GM18517 (cell line): ENCODE data around the gene PCCA.
"Not testable (repeated sequence)": the region's sequence is repeated elsewhere in the genome, so short reads cannot be mapped to it uniquely, and the experiment has no call there.

Experiments
- ATAC-seq: cut with Tn5 transposase; IDR thresholded peaks from one replicate; pipeline ENCODE4 v1.9.1; 2021; ENCODE audit warnings: mild to moderate bottlenecking, moderate library complexity; ENCODE audit not compliant: unreplicated experiment

Gene PCCA

DNA sequence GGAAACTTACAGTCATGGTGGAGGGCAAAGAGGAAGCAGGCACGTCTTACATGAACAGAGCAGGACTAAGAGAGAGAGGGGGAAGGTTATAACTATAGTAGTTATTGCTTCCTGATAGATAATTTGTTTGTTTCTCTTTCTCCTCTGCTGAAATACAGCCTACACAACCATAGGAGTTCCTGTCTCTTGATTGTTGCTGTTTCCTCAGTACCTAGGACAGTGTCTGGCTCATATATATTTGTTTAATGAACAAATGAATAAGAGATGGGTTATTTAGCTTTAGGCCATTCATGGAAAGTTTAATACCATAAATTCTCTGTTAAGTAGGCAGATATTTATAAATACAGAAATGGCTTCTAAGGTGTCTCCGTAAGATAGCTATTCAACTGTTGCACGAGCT is 95.2 kb downstream of the PCCA start:
- ATAC-seq = no peak

- no peak for ATAC-seq
Observed at GRCh38 chr13:100195568-100195967, 106.7 kb downstream of the PCCA start.

- no peak for ATAC-seq
Observed at GRCh38 chr13:100196375-100196774, 107.5 kb downstream of the PCCA start.

DNA sequence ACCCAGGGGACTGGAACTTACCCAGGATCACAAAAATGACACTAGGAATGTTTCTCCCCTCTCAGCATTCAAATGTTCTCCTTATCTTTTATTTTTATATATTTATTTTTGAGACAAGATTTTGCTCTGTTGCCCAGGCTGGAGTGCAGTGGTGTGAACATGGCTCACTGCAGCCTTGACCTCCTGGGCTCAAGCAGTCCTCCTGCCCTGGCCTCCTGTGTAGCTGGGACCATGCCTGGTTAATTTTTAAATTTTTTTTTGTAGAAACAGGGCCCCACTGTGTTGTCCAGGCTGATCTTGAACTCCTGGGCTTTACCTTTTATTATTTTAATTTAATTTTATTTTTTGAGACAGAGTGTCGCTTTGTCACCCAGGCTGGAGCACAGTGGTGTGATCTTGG is 108.2 kb downstream of the PCCA start:
- ATAC-seq = no peak

- no peak for ATAC-seq
Observed at GRCh38 chr13:100197591-100198365, 108.9 kb downstream of the PCCA start.

- no peak for ATAC-seq
Observed at GRCh38 chr13:100203696-100204367, 114.9 kb downstream of the PCCA start.

DNA sequence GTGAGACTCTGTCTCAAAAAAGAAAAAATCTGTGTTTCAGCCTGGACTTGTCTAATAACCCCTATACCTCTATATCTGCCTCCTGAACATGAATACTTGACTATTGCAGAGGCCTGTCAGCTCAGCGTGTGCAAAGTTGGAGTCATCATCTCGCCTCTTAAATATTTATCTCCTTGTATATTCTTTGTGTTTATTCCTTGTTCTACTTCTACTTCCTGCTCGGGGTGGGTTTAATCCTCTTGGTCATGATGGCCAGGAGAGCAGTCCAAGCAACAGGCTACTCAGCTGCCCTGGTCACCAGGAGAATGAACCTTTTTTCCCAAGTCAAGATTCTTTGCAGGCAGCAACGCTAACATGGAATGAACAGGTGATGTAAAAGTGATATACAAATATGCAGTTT is 119.1 kb downstream of the PCCA start:
- no peak for ATAC-seq

DNA sequence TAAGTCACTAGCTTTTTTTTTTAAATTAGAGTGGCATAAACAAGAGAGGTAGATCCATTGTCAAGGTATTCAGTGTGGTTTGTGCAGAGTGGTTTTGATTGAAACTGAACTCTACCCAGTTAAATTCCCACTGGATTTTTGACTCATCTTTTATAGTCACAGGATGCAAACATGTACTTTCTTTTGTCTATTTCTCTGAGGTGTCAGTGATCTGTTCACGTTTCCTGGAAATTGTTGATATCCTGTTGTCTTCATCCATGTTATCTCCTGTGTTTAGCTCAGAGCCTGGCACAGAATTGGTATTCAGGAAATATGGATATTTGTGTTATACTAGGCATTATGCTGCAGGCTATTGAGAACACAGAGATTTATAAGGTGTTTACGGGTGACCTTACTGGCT is 119.7 kb downstream of the PCCA start:
- ATAC-seq = no peak

GRCh38 chr13:100209857-100210825 is 121.2 kb downstream of the PCCA start:
- ATAC-seq = no peak

GRCh38 chr13:100211016-100211710 is 122.3 kb downstream of the PCCA start:
- ATAC-seq = no peak

DNA sequence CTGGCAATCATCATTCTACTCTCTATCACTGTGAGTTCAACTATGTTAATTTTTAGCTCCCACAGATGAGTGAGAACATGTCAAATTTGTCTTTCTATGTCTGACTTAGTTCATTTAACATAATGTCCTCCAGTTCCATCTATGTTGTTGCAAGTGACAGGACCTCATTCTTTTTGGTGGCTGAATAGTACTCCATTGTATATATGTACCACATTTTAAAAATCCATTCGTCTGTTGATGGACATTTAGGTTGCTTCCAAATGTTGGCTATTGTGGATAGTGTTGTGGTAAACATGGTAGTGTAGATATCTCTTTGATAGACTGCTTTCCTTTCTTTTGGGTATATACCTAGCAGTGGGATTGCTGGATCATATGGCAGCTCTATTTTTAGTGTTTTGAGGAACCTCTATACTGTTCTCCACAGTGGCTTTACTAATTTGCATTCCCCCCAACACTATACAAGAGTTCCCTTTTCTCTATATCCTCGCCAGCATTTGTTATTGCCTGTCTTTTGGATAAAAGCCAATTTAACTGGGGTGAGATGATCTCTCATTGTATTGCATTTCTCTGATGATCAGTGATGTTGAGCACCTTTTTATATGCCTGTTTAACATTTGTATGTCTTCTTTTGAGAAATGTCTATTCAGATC is 124.1 kb downstream of the PCCA start:
- no peak for ATAC-seq

- no peak for ATAC-seq
Observed at GRCh38 chr13:100213576-100213975, 124.7 kb downstream of the PCCA start.

- ATAC-seq = no peak
Observed at GRCh38 chr13:100214886-100215285, 126.0 kb downstream of the PCCA start.

GRCh38 chr13:100221166-100221565 is 132.3 kb downstream of the PCCA start:
- no peak for ATAC-seq

DNA sequence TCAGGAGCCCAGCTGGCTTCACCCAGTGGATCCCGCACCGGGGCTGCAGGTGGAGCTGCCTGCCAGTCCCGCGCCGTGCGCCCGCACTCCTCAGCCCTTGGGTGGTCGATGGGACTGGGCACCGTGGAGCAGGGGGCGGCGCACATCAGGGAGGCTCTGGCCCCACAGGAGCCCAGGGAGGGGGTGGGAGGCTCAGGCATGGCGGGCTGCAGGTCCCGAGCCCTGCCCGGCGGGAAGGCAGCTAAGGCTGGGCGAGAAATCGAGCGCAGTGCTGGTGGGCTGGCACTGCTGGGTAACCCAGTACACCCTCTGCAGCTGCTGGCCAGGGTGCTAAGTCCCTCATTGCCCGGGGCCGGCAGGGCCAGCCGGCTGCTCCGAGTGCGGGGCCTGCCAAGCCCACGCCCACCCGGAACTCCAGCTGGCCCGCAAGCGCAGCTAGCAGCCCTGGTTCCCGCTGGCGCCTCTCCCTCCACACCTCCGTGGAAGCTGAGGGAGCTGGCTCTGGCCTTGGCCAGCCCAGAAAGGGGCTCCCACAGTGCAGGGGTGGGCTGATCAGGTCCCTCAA is 135.2 kb downstream of the PCCA start:
- ATAC-seq = not testable (repeated sequence)

- no peak for ATAC-seq
Observed at GRCh38 chr13:100229603-100230002, 140.7 kb downstream of the PCCA start.

DNA sequence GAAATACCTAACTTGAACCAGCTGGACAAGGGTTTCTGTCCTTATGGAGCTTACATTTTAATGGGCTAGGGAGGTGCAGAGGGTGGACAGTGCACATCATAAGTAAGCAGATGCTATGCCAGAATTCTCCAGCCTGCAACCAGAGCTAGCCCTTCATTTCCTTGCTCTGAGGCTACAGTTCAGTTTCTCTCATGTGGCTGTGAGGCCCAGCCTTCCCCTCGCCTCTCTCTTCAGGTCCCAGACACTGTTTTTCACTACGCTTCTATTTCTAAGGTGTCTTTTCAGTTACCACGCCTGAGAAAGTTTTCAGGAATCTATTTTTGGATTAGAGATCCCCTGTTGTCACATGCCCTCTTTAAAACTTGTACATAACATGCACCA is 141.9 kb downstream of the PCCA start:
- ATAC-seq = no peak

DNA sequence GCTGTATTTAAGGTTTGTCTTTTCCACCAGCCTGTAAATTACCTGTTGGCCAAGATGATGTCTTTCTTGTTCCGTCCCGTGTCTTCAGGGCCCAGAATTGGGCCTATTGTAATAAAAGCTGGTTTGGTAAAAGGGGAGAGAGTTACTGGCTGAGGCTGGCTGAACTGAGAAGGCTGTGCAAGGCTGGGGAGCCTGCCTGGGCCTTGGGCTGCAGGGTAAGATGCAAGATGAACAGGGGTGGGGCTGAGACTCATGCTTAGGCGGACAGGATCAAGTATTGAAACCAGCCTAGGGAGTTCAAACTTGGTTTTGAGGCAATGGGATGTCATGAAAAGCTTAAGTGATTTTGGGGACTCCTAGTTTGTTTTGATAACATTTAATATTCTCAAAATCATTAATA is 142.3 kb downstream of the PCCA start:
- ATAC-seq = no peak

GRCh38 chr13:100234006-100234405 is 145.1 kb downstream of the PCCA start:
- no peak for ATAC-seq

- no peak for ATAC-seq
Observed at GRCh38 chr13:100234524-100235136, 145.7 kb downstream of the PCCA start.
